Sigmoid colon (tissue), 7 donors: Measurements from ENCODE around the gene ZNF831. TPM values are rescaled to one million over a fixed set of nuclear protein-coding genes. Genes with fewer than 3 reads are reported as not detected.

Source experiments
- DNase-seq: peaks from one replicate; pipeline ENCODE4 v3.0.0-alpha.2; 2019
- H3K27ac ChIP-seq, 4 donors: fragments of 200-600 bp; sonication (generic); one replicate each; pipeline ENCODE4 v1.5.1; 2016 to 2019; ENCODE audit warnings: mild to moderate bottlenecking in 1 of 4
- H3K27me3 ChIP-seq, 3 donors: fragments of 200-600 bp; sonication (generic); one replicate each; pipeline ENCODE4 v1.5.1; 2019; ENCODE audit warnings: mild to moderate bottlenecking in 1 of 3
- H3K36me3 ChIP-seq, 4 donors: fragments of 200-600 bp; sonication (generic); one replicate each; pipeline ENCODE4 v1.5.1; 2016 to 2019
- H3K4me1 ChIP-seq, 4 donors: fragments of 200-600 bp; sonication (generic); one replicate each; pipeline ENCODE4 v1.5.1; 2017 to 2019
- H3K4me3 ChIP-seq, 4 donors: fragments of 200-600 bp; sonication (generic); one replicate each; pipeline ENCODE4 v1.5.1; 2017 to 2019; ENCODE audit warnings: mild to moderate bottlenecking in 2 of 4, moderate library complexity in 1 of 4
- H3K9me3 ChIP-seq, 4 donors: fragments of 200-600 bp in 3 of 4; sonication (generic) in 3 of 4; one replicate each; pipeline versions ENCODE4 v1.5.1 to v1.6.1; 2013 to 2019
- CTCF ChIP-seq, 4 experiments: fragments of 450-650 bp in 3 of 4; fragments of 200-600 bp in 1 of 4; IDR thresholded peaks; one replicate each; pipeline ENCODE4 v1.5.1; 2016 to 2019; ENCODE audit warnings: antibody characterized with exemption in 4 of 4, mild to moderate bottlenecking in 3 of 4, moderate library complexity in 2 of 4
- EP300 ChIP-seq, 4 donors: sonication (generic); formaldehyde crosslinking; IDR thresholded peaks; one replicate each; pipeline ENCODE4 v1.6.1; 2017; ENCODE audit warnings: antibody characterized with exemption in 4 of 4
- POLR2A ChIP-seq, 2 donors: fragments of 450-650 bp; IDR thresholded peaks; one replicate each; pipeline ENCODE4 v1.6.1; 2016; ENCODE audit warnings: antibody characterized with exemption in 2 of 2, mild to moderate bottlenecking in 2 of 2, moderate library complexity in 2 of 2
- POLR2AphosphoS5 ChIP-seq, 4 donors: sonication (generic); formaldehyde crosslinking; IDR thresholded peaks; one replicate each; pipeline ENCODE4 v1.6.1; 2017; ENCODE audit warnings: antibody characterized with exemption in 4 of 4
- WGBS, 2 donors: extraction: QIAGEN DNeasy Blood & Tissue Kit; methylation state at CpG; one replicate each; pipeline ENCODE4 v1.1.7; 2013; 5-methylcytosine and 5-hydroxymethylcytosine counted together
- intact Hi-C: fragments of 100-400 bp; cut with DNase I; formaldehyde crosslinking; loops from one replicate; pipeline ENCODE4 v1.15.1; 2023
- polyA plus RNA-seq, 3 donors: library from polyadenylated mRNA; stranded (reverse); fragments of 200-250 nt; gene quantifications; one replicate each; pipeline ENCODE4 v1.2.3, GENCODE V29; 2013
- total RNA-seq, 4 donors: library from RNA; depleted of rRNA; stranded (reverse); fragments of >200 nt; gene quantifications; one replicate each; pipeline ENCODE4 v1.1.0, GENCODE V29; 2016
- donor health status: healthy with polysubstance abuse.
- donor health status: Bipolar disorder and iron deficiency.
- donor health status: healthy.

Gene ZNF831
- total and polyA plus RNA-seq, 7 donors: under 0.01 to 4.4 (median 0.50) TPM; not detected in 1

GRCh38 chr20:59223750-59224149 lies 60.1 kb downstream of the ZNF831 start:
- Histone ChIP-seq H3K27me3 (peaks cover 0 to 28% (median 4%) of the 10 kb centered on the region in 3 donors), H3K9me3 (no peaks in the 10 kb centered on the region), H3K27ac (no peak overlapping the region), H3K36me3 (no peaks in the 10 kb centered on the region), H3K4me1 (peaks cover 0 to 24% (median 9%) of the 10 kb centered on the region in 4 donors), H3K4me3 (no peak overlapping the region)
- no peak for TF ChIP-seq POLR2A (IDR thresholded peaks at IDR 0.05)
- no peak for TF ChIP-seq CTCF (IDR thresholded peaks at IDR 0.05)
- TF ChIP-seq EP300 (IDR thresholded peaks at IDR 0.05): no peak
- DNase-seq: no peak
- whole genome bisulfite sequencing, 2 donors: 86 to 87% methylated on average over 12 of the region's 12 CpGs
- intact Hi-C loops: loop anchor here (10.0 kb wide), 1 partner anchor 989 kb away; no protein-coding TSS in a partner anchor

GRCh38 chr20:59224236-59224635 lies 60.6 kb downstream of the ZNF831 start:
- Histone ChIP-seq H3K9me3 (no peaks in the 10 kb centered on the region), H3K27me3 (peaks cover 0 to 28% (median 4%) of the 10 kb centered on the region in 3 donors), H3K4me1 (peaks cover 0 to 24% (median 9%) of the 10 kb centered on the region in 4 donors), H3K36me3 (no peaks in the 10 kb centered on the region), H3K4me3 (no peak overlapping the region), H3K27ac (no peak overlapping the region)
- no peak for DNase-seq
- no peak for TF ChIP-seq POLR2A (IDR thresholded peaks at IDR 0.05)
- TF ChIP-seq CTCF (IDR thresholded peaks at IDR 0.05): no peak
- TF ChIP-seq EP300 (IDR thresholded peaks at IDR 0.05): no peak
- TF ChIP-seq POLR2AphosphoS5 (IDR thresholded peaks at IDR 0.05): no peak
- WGBS, 2 donors: 91 to 92% methylated on average over 8 of the region's 8 CpGs
- intact Hi-C loops: loop anchor here (10.0 kb wide), 1 partner anchor 989 kb away; no protein-coding TSS in a partner anchor

- Histone ChIP-seq H3K27ac (no peak overlapping the region), H3K4me1 (no peaks in the 10 kb centered on the region), H3K9me3 (no peaks in the 10 kb centered on the region), H3K36me3 (no peaks in the 10 kb centered on the region), H3K4me3 (no peak overlapping the region), H3K27me3 (peaks cover 0 to 24% (median 0%) of the 10 kb centered on the region in 3 donors)
- intact Hi-C loops: no loop called here
- no peak for DNase-seq
- WGBS, 2 donors: 94 to 96% methylated on average over 1 of the region's 1 CpG
- no peak for TF ChIP-seq POLR2A (IDR thresholded peaks at IDR 0.05)
- TF ChIP-seq CTCF (IDR thresholded peaks at IDR 0.05): no peak
- TF ChIP-seq EP300 (IDR thresholded peaks at IDR 0.05): no peak
- no peak for TF ChIP-seq POLR2AphosphoS5 (IDR thresholded peaks at IDR 0.05)
These were observed 66.8 kb downstream of the ZNF831 start for GRCh38 chr20:59230385-59230784.

- Histone ChIP-seq H3K36me3 (no peaks in the 10 kb centered on the region), H3K27me3 (peaks cover 0 to 24% (median 0%) of the 10 kb centered on the region in 3 donors), H3K9me3 (no peaks in the 10 kb centered on the region), H3K4me3 (no peak overlapping the region), H3K4me1 (no peaks in the 10 kb centered on the region), H3K27ac (no peak overlapping the region)
- no peak for DNase-seq
- intact Hi-C loops: no loop called here
- 66 to 70% methylated on average over 8 of the region's 8 CpGs for WGBS, 2 donors
- TF ChIP-seq EP300 (IDR thresholded peaks at IDR 0.05): no peak
- TF ChIP-seq POLR2AphosphoS5 (IDR thresholded peaks at IDR 0.05): no peak
- no peak for TF ChIP-seq POLR2A (IDR thresholded peaks at IDR 0.05)
- TF ChIP-seq CTCF (IDR thresholded peaks at IDR 0.05): no peak
These were observed 67.6 kb downstream of the ZNF831 start for GRCh38 chr20:59231124-59231804.
